NCI-H2171 treated with DMSO at 0.1 percent for 48 hours (cell line): Measurements from ENCODE around the gene CADM2.
"Not testable (repeated sequence)": the region's sequence is repeated elsewhere in the genome, so short reads cannot be mapped to it uniquely, and the experiment has no call there.

ENCODE experiments used
- DNase-seq: peaks from one replicate; lab custom pipeline; 2025; lab: John Stamatoyannopoulos, UW

The CADM2 gene

GRCh38 chr3:85950435-85950834 lies 991.6 kb downstream of the CADM2 start:
- DNase-seq, result no peak

- DNase-seq, result no peak
Observed at GRCh38 chr3:85960793-85961192, 1002.0 kb downstream of the CADM2 start.

- no peak for DNase-seq
Observed at GRCh38 chr3:85977615-85978338, 1019.0 kb downstream of the CADM2 start.

- no peak for DNase-seq
Observed at GRCh38 chr3:85979034-85979433, 1020.2 kb downstream of the CADM2 start.

GRCh38 chr3:85989581-85989980 lies 1030.8 kb downstream of the CADM2 start:
- DNase-seq, result not testable (repeated sequence)

GRCh38 chr3:86029590-86029989 lies 1070.8 kb downstream of the CADM2 start:
- DNase-seq, result peak; percentile 1

GRCh38 chr3:86037916-86038315 lies 1079.1 kb downstream of the CADM2 start:
- no peak for DNase-seq

GRCh38 chr3:86046436-86047136 lies 1087.8 kb downstream of the CADM2 start:
- DNase-seq, result no peak

- no peak for DNase-seq
Observed at GRCh38 chr3:86047161-86047560, 1088.4 kb downstream of the CADM2 start.

- no peak for DNase-seq
Observed at GRCh38 chr3:86051058-86051457, 1092.3 kb downstream of the CADM2 start.

- no peak for DNase-seq
Observed at GRCh38 chr3:86056032-86056431, 1097.2 kb downstream of the CADM2 start.

- no peak for DNase-seq
Observed at GRCh38 chr3:86056962-86057361, 1098.2 kb downstream of the CADM2 start.

- DNase-seq, result no peak
Observed at GRCh38 chr3:86073799-86074198, 1115.0 kb downstream of the CADM2 start.

- DNase-seq, result no peak
Observed at GRCh38 chr3:86087160-86087871, 1128.5 kb downstream of the CADM2 start.

GRCh38 chr3:86104154-86104553 lies 1145.4 kb downstream of the CADM2 start:
- DNase-seq, result no peak

- DNase-seq, result no peak
Observed at GRCh38 chr3:86109434-86109833, 1150.6 kb downstream of the CADM2 start.
